Non-pigmented ciliary epithelial cell (primary cell): Measurements from ENCODE around the gene CEP112.
A peak's percentile ranks its signal among the peaks of the same experiment; 100 is the strongest.
"Not testable (repeated sequence)": the region's sequence is repeated elsewhere in the genome, so short reads cannot be mapped to it uniquely, and the experiment has no call there.

Experiments
- DNase-seq: peaks from one replicate; pipeline ENCODE4 v3.0.0-alpha.2; 2010; ENCODE audit warnings: low read depth

The CEP112 gene

DNA sequence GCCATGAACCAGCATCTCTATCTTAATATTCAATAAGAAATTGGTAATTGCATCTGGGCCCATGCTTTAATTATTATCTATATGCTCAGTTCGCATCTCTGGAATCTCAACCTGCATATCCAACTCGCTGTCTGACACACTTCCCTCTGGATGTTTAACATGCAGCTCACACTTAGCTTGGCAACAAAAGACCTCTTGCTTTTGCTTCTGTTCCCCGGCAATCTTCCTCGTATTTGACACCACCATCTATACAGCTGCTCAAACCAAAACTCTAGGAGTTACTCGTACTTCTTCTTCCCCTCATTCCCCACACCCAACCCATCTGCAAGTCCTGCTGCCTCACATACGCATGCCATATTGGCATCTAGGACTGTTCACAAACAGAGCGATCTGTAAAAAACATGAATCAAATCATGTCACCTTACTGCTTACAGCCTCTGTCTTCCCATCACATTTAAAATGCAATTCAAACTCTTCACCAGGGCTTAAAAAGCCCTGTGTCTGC lies 300.6 kb downstream of the CEP112 start:
- no peak for DNase-seq

- DNase-seq, result peak; percentile 40
Observed at GRCh38 chr17:65888649-65889048, 303.3 kb downstream of the CEP112 start.

DNA sequence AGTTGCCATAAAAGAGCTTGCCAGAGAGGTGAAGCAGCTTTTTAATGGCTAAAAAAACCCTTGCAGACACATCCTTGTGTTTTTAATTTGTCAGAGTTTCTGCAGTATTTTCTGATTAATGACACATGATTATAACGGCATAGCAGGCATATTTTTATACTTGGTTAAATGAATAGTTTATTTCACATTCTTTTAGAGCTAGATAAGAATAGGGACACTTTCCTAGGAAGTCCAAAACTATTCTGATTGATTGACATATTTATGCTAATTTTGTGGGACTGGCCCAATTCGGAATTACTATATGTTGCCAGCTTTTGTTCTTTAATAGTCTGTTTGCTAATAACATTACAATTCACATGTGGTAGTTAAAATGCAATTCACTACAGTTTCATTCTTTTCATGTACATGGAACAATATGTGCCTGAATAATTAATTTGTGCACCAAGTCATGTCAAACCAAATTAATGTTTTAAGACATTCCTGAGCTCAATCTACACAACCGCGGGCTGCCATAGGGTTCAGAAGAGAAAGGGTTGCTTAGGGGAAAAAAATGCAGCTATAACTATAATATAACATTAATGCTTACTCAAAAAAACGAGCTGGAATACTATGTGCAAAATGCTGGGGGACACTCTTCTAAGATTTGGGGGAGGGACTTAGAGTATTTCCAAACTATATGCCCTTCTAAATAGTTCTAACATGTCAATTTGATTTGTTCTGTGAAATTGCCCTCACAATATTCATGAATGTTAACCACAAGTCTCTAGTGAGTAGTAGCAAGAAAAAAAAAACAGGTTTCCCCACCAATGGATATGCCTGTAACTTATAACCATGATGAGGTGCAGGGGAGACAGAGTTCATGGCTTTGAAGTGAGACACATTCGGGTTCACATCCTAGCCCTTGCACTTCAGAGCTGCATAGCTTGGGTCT lies 305.4 kb downstream of the CEP112 start:
- no peak for DNase-seq

GRCh38 chr17:65885541-65886312 lies 306.2 kb downstream of the CEP112 start:
- DNase-seq, result no peak

DNA sequence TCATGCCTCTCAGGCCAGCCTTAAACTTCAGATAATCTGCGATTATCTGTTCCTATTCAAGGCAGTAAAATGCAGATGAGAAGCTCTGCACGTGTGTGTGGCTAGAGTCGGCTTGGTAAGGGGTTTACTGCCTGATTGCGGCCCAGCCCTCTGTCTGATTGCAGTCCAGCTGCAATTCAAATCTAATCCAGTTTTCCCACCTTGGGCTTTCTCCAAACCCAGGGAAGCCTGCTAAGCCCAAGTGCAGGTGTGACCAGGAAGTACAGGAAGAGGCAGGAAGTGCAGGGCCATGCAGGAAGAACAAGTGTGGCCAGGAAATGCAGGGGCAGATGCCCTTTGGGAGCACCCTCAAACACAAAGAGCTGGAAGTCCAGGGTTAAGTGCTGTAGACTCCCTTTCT lies 314.9 kb downstream of the CEP112 start:
- no peak for DNase-seq

GRCh38 chr17:65868881-65869280 lies 323.1 kb downstream of the CEP112 start:
- no peak for DNase-seq

DNA sequence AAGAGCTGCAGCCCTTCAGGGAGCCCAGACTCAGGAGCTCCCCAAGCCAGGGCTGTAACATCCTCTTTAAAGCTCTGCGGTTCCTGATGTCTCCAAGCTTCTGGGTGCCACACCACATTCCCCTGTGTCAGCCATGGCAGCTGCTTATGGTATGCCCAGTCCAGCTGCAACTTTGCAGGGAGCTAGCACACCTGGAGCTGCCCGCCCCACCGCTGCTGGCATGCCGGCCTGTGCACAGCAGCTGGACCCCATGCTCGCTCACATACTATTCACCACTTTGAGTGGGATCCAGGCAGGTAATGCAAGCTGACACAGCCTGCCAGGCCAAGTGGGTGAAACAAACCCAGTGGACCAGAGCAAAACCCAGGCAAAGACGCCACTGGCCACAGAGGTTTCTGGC lies 324.9 kb downstream of the CEP112 start:
- no peak for DNase-seq

DNA sequence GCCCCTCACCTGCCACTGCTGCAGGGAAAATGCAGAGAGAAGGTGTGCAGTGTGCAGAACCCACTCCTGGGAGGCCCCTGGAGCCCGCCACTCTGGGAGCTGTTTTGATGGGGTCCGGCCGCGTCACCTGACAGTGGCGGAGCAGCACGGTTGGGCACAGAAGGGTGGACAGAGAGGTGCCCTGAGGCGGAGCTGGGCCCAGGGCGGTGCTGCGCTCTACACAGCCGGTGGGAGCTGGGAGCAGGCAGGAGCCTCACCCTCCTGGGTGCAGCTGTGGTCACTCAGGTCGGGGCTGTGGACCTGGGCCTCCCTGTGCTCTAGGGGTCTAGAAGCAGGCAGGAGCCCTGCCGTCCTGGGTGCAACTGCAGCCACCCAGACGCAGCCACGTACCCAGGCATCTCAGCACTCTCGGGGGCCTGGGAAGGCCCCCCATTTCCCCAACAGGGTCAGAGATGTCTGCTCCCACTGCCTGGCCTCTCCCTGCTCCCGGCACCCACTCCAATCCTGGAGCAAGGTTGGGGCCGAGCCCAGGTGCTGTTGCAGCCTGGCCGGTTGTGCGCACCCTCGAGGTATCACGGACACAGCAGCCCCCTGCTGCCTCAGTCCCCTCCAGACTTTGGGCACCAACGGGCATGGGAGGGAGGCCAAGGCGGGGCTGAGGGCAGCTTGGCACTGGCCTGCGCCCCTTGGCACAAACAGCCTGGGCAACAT lies 326.1 kb downstream of the CEP112 start:
- DNase-seq, result no peak

DNA sequence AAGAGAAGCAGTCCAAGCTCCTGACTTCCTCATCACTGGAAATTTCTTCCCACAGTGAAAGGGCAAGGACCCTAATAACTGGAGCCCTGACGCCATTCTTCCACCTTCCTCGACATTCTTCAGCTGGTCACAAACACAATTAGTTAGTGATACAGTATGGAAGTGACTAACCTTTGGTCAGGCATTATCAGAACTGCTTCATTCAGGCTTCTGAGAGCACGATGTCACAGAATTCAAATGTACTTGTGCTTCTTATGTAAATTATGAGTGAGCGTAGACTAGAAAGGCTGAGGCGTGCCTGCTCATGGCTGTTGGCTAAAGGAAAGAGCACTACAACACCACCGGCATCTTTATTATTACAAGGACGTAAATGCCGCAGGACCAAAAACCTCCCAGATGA lies 327.5 kb downstream of the CEP112 start:
- no peak for DNase-seq

- DNase-seq, result no peak
Observed at GRCh38 chr17:65857718-65858117, 334.2 kb downstream of the CEP112 start.

DNA sequence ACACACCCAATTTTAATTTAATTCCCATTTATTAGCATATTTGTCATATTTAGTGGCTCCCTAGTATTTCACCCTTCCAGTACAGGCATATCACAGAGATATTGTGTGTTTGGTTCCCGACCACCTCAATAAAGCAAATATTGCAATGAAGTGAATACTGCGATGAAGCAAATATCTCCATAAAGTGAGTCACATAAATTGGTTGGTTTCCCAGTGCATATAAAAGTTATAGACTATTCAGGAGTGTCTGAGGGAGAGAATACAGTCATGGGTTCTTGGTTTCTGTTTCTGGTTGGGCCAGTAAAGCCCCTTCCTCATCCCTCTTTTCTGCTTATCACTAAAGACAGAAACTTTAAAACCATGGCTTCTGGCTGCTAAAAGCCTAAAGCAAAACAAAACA lies 335.1 kb downstream of the CEP112 start:
- DNase-seq, result no peak

GRCh38 chr17:65855675-65856074 lies 336.3 kb downstream of the CEP112 start:
- DNase-seq, result no peak

DNA sequence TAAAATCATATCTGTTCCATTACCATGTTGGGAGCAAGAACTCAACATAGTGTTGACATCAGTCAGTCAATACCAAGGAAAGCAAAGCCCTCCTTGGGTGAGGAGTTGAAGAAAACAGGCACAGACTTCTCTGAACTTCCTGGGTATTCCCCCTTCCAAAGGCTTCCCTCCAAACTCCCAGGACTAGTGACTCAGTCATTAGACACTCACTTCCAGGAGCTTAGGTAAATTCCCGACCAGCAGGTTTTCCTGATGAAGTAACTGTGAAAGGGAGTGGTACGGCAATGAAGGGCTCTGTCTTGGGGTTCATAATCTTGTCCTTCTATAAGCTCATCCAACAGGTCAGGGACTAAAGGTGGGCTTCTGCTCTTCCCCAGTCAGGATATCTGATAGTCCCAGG lies 336.7 kb downstream of the CEP112 start:
- no peak for DNase-seq

DNA sequence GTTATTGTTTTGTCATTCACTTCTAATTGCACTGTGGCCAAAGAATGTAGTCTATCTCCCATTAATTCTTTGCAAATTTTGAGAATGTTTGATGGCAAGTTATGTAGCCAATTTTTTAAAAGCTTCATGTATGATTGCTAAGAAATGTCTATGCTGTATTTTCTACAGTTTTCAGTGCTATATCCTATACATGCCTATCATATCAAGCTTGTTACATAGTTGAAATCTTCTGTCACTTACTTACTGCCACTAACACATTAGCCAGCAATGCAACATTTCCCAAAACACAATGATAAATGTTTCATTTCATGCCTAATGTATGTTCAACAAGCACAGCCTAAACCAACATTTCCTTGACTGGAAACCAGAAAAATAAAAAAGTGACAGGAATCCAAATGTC lies 338.1 kb downstream of the CEP112 start:
- DNase-seq, result no peak

- no peak for DNase-seq
Observed at GRCh38 chr17:65852911-65853310, 339.0 kb downstream of the CEP112 start.

- DNase-seq, result no peak
Observed at GRCh38 chr17:65851965-65852736, 339.8 kb downstream of the CEP112 start.

DNA sequence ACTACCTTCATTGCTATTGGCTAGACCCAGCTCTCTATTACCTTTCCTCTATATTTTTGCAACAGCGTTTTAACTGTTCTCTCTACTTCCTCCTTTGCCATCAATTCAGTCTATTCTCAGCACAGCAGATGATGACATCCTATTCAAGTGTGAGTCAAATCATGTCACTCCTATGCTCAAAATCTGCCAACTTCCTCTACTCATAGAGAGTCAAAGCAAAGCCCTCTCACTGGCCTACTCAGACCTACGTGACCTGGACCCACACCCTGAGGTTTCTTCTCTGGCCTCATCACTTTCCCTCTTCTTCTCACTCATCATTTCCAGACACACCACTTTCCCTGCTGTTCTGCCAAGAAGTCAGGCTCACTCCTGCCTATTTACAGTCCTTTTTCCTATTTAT lies 341.4 kb downstream of the CEP112 start:
- no peak for DNase-seq

DNA sequence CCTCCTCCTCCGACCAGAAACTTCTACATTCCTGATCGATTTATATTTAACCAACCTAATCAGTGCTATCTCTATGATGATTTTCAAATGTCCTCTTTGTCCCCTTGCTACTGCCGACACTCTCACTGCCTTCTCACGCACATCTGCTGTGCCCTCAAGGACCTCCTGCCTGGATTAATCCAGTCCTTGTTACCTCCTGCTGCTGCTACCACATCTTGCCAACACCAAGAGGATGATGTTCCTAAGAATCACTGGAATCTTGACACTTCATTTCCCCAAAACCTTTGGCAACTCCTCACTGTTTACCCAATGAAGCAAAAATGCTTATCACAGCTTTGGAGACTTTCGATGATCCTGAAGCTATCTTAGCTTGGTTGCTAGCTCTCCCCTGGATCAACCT lies 343.2 kb downstream of the CEP112 start:
- no peak for DNase-seq

DNA sequence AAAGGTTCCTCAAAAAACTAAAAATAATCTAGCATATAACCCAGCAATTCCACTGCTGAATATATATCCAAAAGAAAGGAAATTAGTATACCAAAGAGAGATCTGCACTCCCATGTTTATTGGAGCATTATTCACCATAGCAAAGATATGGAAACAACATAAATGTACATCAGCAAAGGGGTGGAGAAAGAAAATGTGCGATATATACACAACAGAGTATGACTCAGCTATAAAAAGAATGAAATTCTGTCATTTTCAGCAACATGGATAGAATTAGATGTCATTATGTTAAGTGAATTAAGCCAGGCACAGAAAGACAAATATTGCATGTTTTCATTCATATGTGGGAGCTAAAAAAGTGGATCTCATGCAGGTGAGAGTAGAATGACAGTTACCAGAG lies 350.8 kb downstream of the CEP112 start:
- DNase-seq, result no peak

- not testable (repeated sequence) for DNase-seq
Observed at GRCh38 chr17:65837232-65837631, 354.7 kb downstream of the CEP112 start.

DNA sequence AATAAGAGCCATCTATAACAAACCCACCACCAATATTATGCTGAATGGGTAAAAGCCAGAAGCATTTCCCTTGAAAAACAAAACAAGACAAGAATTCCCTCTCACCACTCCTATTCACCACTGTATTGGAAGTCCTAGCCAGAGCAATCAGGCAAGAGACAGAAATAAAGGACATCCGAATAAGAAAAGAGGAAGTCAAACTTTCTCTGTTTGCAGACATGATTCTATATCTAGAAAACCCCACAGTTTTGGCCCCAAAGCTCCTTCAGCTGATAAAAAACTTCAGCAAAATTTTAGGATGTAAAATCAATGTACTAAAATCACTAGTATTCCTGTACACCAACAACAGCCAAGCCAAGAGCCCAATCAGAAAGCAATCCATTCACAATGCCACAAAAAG lies 358.7 kb downstream of the CEP112 start:
- DNase-seq, result no peak

DNA sequence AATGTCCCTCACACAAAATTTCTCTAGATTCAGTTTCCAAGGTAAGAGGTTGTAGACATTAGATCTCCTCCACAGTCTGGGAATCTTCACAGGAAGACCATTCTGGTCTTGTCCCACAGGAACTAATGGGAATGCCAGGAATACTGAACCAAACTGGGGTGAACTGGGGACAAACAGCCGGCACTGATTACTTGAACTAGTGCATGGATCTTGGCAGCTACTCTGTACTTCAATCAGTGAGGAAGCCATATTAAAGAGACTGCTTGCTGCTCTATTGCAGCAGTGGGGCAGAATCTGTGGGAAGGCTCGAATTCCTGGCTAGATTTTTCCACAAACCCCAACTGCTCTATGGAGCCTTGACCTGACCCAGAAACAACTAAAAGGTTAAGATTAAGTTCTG lies 361.6 kb downstream of the CEP112 start:
- no peak for DNase-seq
